OCI-LY7 (cell line): Measurements from ENCODE around the gene MAML1. TPM values are rescaled to one million over a fixed set of nuclear protein-coding genes. Genes with fewer than 3 reads are reported as not detected.
A peak's percentile ranks its signal among the peaks of the same experiment; 100 is the strongest.

Experiments used
- BruUV-seq: library from RNA; stranded (reverse); fragments of 400-500 nt; replicated peaks from 2 replicates; lab custom pipeline; 2021; lab: Mats Ljungman, UMichigan
- CTCF ChIA-PET: fragments of 300-600 bp; sonication (Branson Sonifier 250); formaldehyde crosslinking; loops from one replicate; lab custom pipeline; 2022; ENCODE audit warnings: antibody characterized with exemption; ENCODE audit not compliant: unreplicated experiment; lab: Charles Lee
- POLR2A ChIA-PET: fragments of 300-600 bp; sonication (Branson Sonifier 250); formaldehyde crosslinking; loops from one replicate; lab custom pipeline; 2022; ENCODE audit warnings: antibody characterized with exemption; lab: Charles Lee
- DNase-seq: peaks from one replicate; pipeline ENCODE4 v3.0.0-alpha.2; 2015; ENCODE audit warnings: low spot score
- H2AFZ ChIP-seq: fragments of 200-600 bp; sonication (generic), shearing (Covaris generic); 2 replicates; pipeline ENCODE4 v1.6.1; 2014; ENCODE audit warnings: mild to moderate bottlenecking, antibody characterized with exemption, low read length, moderate library complexity
- H3K27ac ChIP-seq: fragments of 200-600 bp; sonication (generic); 2 replicates; pipeline ENCODE4 v1.5.1; 2014; ENCODE audit warnings: mixed run types, low read depth, mild to moderate bottlenecking, moderate library complexity, low read length, inconsistent platforms; ENCODE audit not compliant: poor library complexity, severe bottlenecking
- H3K36me3 ChIP-seq: fragments of 200-600 bp; sonication (generic); 2 replicates; pipeline ENCODE4 v1.6.1; 2014; ENCODE audit warnings: mild to moderate bottlenecking, antibody characterized with exemption, low read length, moderate library complexity, mixed read lengths; ENCODE audit not compliant: insufficient read depth
- H3K4me1 ChIP-seq: fragments of 200-600 bp; sonication (generic); 2 replicates; pipeline ENCODE4 v1.5.1; 2014; ENCODE audit warnings: mild to moderate bottlenecking, low read length; ENCODE audit not compliant: insufficient read depth, poor library complexity, severe bottlenecking
- H3K4me2 ChIP-seq: fragments of 200-600 bp; sonication (generic); 2 replicates; pipeline ENCODE4 v1.6.1; 2014; ENCODE audit warnings: mild to moderate bottlenecking, low read length
- H3K4me3 ChIP-seq: fragments of 200-600 bp; sonication (generic); 2 replicates; pipeline ENCODE4 v1.5.1; 2014; ENCODE audit warnings: mild to moderate bottlenecking, low read depth, low read length; ENCODE audit not compliant: poor library complexity, severe bottlenecking
- H3K79me2 ChIP-seq: fragments of 200-600 bp; sonication (generic); 2 replicates; pipeline ENCODE4 v1.6.1; 2016; ENCODE audit warnings: low read depth, mild to moderate bottlenecking, low read length, moderate library complexity, mixed read lengths; ENCODE audit not compliant: insufficient read depth
- H3K9me2 ChIP-seq: fragments of 200-600 bp; sonication (generic); 2 replicates; pipeline ENCODE4 v1.6.1; 2016; ENCODE audit warnings: mild to moderate bottlenecking, low read length, mixed read lengths; ENCODE audit not compliant: insufficient read depth
- H3K9me3 ChIP-seq: fragments of 200-600 bp; sonication (generic); 2 replicates; pipeline ENCODE4 v1.6.1; 2014; ENCODE audit warnings: mild to moderate bottlenecking, mixed run types, low read length, mixed read lengths
- H4K20me1 ChIP-seq: fragments of 200-600 bp; sonication (generic); 2 replicates; pipeline ENCODE4 v1.6.1; 2014; ENCODE audit warnings: mild to moderate bottlenecking, antibody characterized with exemption, low read length, moderate library complexity, mixed read lengths; ENCODE audit not compliant: insufficient read depth
- CTCF ChIP-seq: fragments of 200-600 bp; sonication (generic); conservative IDR thresholded peaks from 2 replicates; pipeline ENCODE4 v1.5.1; 2014; ENCODE audit warnings: mild to moderate bottlenecking, antibody characterized with exemption, low read length, moderate library complexity, mixed read lengths
- EZH2phosphoT487 ChIP-seq: fragments of 200-600 bp; sonication (generic); IDR thresholded peaks from 2 replicates; pipeline ENCODE4 v1.6.1; 2018; ENCODE audit warnings: low read depth, borderline replicate concordance, mild to moderate bottlenecking, mixed run types, antibody characterized with exemption, low read length, moderate library complexity, mixed read lengths
- intact Hi-C: fragments of 100-400 bp; cut with micrococcal nuclease; formaldehyde crosslinking; loops from one replicate; pipeline ENCODE4 v1.10.0; 2022; ENCODE audit not compliant: unreplicated experiment
- total RNA-seq, 2 experiments: library from RNA; depleted of rRNA in 1 of 2; stranded (reverse); fragments of >200 nt in 1 of 2; shearing (Covaris generic) in 1 of 2; gene quantifications; 2 replicates each; pipeline ENCODE4 v1.2.3, GENCODE V29; 2014 to 2022

The MAML1 gene
- total RNA-seq, 2 experiments from 2014 or later = 17.0 to 27.4 TPM

- no peaks in the 10 kb centered on the region for H3K9me3 ChIP-seq
- intact Hi-C loops = loop anchor here (10.0 kb wide), 1 partner anchor 1687 kb away; the partner anchor contains the start of gene N4BP3
- TF ChIP-seq CTCF (peak; percentile 75), EZH2phosphoT487 (no peak)
- H3K79me2 ChIP-seq = no peaks in the 10 kb centered on the region
- POLR2A ChIA-PET = interaction anchor here (0.7 kb wide), 1 partner anchor 32 kb away, joined by 3 read pairs; no protein-coding TSS in a partner anchor
- peaks cover 22% of the 10 kb centered on the region for H3K4me1 ChIP-seq
- CTCF ChIA-PET = interaction anchor here (0.6 kb wide), 2 partner anchors 66 to 165 kb away, joined by 3 to 8 read pairs; no protein-coding TSS in a partner anchor
- H3K9me2 ChIP-seq = no peaks in the 10 kb centered on the region
- no peak overlapping the region for H3K4me3 ChIP-seq
- no TSS peak for BruUV-seq
- H2AFZ ChIP-seq = no peak overlapping the region
- DNase-seq = peak; percentile 64
- no peak overlapping the region for H3K27ac ChIP-seq
- H4K20me1 ChIP-seq = no peaks in the 10 kb centered on the region
- peaks cover 35% of the 10 kb centered on the region; the same call in 1 of the 2 replicates for H3K36me3 ChIP-seq
- H3K4me2 ChIP-seq = no peak overlapping the region
Measured at GRCh38 chr5:179801304-179802206, 68.9 kb downstream of the MAML1 start.

GRCh38 chr5:179802207-179802883, 69.7 kb downstream of the MAML1 start:
- H3K9me3 ChIP-seq = no peaks in the 10 kb centered on the region
- no peak for DNase-seq
- POLR2A ChIA-PET = interaction anchor here (0.7 kb wide), 1 partner anchor 31 kb away, joined by 3 read pairs; no protein-coding TSS in a partner anchor
- no peaks in the 10 kb centered on the region for H3K9me2 ChIP-seq
- CTCF ChIA-PET = interaction anchor here (0.6 kb wide), 3 partner anchors 67 to 164 kb away, joined by 3 to 8 read pairs (median 4); no protein-coding TSS in a partner anchor
- no TSS peak for BruUV-seq
- H3K79me2 ChIP-seq = no peaks in the 10 kb centered on the region
- intact Hi-C loops = loop anchor here (10.0 kb wide), 1 partner anchor 1688 kb away; the partner anchor contains the start of gene N4BP3
- no peak overlapping the region for H3K27ac ChIP-seq
- peaks cover 20% of the 10 kb centered on the region for H3K4me1 ChIP-seq
- no peak overlapping the region for H3K4me2 ChIP-seq
- H4K20me1 ChIP-seq = no peaks in the 10 kb centered on the region
- no peak overlapping the region for H2AFZ ChIP-seq
- TF ChIP-seq CTCF = peak; percentile 44; the same call in 1 of the 2 replicates
- no peak for TF ChIP-seq EZH2phosphoT487
- H3K4me3 ChIP-seq = no peak overlapping the region
- H3K36me3 ChIP-seq = peaks cover 29% of the 10 kb centered on the region; the same call in 1 of the 2 replicates
